NOMO-1 treated with DMSO at 0.1 percent for 48 hours (cell line): Measurements from ENCODE around the gene C1orf115.
A peak's percentile ranks its signal among the peaks of the same experiment; 100 is the strongest.
"Not testable (repeated sequence)": the region's sequence is repeated elsewhere in the genome, so short reads cannot be mapped to it uniquely, and the experiment has no call there.

Source experiments
- DNase-seq: peaks from one replicate; lab custom pipeline; 2025; ENCODE audit not compliant: unreplicated experiment; lab: John Stamatoyannopoulos, UW

The C1orf115 gene

DNA sequence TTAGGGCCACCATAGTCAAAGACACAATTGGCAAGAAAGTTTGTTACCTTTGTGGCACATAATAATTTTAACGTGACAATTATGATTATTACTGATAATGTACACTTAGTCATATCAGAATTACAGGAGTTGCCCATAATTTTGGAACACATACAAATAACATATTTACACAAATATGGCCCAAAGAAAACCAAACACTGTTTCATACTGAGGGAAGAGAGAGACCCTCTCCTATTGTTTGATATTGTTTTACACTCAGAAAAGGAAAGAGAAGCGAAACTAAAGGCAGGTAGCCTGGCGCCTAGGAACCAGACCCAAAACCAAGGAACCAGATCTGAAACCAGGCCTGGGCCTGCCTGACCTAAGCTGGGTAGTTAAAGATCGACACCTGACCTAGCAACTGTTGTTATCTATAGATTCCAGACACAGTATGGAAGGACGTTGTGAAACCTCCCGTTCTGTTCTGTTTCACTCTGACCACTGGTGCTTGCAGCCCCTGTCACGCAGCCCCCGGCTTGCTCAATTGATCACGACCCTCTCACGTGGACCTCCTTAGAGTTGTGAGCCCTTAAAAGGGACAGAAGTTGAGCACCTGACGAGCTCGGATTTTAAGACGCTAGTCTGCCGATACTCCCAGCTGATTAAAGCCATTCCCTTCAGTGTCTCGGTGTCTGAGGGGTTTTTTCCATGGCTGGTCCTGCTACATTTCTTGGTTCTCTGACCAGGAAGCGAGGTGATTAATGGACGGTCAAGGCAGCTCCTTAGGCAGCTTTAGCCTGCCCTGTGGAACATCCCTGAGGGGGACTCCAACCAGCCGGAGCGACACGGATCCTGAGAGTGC lies 27.9 kb downstream of the C1orf115 start:
- no peak for DNase-seq

DNA sequence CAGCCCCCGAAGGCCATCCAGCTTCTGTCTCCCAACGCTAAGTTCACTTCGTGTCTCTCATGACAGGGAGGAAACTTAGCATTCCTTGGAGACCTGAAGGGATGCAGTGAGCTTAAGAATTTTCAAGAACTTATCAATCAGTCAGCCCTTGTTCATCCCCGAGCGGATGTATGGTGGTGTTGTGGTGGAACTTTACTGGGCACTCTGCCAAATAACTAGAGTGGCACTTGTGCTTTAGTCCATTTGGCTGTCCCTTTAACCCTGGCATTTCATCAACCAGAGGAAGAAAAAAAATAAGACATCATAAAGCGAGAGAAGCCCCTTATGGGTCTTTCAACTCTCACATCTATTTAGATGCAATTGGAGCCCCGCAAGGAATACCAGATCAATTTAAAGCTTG lies 31.1 kb downstream of the C1orf115 start:
- not testable (repeated sequence) for DNase-seq

DNA sequence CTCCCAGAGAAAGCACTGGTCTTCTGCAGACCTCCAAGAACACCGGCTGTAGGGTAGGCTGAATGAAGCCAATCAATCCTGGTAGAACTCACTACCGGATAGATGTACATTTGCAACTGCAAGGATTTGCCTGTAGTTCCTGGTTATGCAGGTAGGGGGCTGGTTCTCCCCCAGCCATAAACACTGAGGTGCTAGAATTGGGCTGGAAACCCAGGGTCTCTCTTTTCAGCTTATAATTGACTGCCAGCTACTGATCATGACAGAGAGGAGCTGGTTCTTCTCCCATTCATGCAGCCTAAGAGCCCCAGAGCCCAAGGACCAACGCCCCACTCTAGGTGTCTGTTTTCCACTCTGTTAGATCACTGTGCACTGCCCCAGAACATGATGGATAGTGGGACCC lies 36.5 kb downstream of the C1orf115 start:
- DNase-seq, result no peak

DNA sequence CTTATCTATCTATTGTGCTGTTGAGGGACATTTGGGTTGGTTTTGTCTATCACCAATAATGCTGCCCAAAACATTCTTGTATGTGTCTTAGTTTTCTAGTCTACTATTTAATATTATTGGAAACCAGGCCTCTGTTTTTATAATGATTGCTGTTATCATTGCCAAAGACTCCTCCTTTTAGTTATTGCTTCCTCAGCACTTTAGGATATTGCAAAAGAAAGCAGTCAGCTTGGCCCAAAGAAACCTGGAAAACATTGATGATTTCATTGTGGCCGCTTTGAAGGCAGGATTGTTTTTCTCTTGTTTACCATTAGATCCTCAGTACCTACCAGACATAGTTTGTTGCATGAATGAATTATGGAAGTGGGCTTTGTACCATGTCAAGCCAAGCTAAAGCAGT lies 37.4 kb downstream of the C1orf115 start:
- DNase-seq, result no peak

DNA sequence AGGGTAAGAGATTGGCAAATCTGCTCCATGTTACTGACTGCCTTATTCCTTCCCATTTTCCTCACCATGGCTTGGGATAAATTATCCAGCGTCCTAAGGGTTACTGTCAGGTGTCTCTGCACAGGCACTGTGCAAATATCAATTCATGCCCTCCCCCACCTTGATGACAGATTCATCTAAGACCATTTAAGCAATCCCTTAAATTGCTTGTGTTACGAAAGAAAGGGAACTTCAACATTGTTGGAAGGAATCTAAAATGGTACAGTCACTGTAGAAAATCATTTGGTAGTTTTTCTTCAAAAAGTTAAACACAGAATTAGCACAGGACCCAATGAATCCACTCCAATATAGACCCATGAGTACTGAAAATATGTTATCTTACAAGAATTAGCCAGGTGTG lies 40.3 kb downstream of the C1orf115 start:
- peak; percentile 49 for DNase-seq

DNA sequence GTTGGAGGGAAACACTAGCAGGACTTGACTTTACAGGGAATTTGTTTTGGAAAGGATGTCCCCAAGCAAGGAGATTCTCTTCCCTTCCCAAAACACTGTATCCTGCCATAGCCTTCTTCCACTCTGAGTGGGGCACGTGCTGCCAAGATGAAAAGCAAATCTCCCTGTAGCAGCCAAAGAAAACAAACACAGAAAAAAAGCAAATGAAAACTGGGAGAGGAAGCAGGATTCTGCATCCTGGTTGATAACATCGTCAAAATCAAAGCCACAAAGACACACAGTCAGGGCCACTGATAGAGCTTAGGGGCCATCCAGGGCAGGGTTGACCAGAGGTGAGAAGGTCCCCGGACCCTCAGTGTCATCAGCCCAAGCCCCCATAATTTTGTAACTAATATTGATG lies 42.0 kb downstream of the C1orf115 start:
- no peak for DNase-seq

DNA sequence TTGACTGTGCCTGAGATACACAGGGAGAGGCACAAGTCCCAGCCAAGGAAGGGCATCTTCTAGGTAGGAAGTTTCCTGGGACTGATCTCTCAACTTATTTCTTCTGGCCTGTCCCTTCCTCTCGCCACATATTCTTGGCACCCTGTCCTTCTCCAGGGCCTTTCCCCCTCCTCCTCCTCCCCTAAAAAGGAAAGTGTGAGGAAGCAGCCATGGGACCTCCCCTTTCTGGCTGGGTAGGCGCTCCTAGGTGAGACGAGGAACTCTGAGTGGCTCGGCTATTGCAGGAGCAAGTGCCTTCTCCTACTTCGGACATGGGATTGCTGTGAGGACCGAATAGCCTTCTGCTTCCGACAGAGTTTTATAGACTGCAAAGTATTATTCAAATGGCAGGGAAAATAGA lies 42.5 kb downstream of the C1orf115 start:
- no peak for DNase-seq

DNA sequence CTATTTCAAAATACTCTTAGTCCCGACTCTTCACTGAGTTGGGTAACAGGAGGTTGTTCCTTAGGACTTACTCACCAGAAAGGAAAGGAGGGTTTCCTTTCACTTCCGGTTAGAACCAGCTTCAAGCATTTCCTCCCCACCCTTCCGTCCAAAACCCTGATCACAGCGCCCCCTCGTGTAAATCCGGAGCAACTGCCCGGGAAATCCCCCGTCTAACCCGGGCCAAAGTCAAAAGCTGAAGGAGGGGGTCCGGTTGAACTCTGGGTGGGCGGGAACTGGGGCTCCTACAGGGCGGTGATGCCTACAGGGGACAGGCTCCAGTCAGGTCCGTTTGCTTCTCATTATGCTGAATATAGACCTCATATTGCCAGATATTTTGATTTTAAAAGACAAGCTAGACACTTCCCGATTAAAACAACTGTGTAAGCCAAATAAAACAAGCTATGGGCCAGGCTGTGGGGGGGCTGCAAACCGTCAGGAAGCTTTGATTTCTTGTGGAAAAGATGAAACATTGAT lies 43.0 kb downstream of the C1orf115 start:
- DNase-seq, result peak; percentile 81

DNA sequence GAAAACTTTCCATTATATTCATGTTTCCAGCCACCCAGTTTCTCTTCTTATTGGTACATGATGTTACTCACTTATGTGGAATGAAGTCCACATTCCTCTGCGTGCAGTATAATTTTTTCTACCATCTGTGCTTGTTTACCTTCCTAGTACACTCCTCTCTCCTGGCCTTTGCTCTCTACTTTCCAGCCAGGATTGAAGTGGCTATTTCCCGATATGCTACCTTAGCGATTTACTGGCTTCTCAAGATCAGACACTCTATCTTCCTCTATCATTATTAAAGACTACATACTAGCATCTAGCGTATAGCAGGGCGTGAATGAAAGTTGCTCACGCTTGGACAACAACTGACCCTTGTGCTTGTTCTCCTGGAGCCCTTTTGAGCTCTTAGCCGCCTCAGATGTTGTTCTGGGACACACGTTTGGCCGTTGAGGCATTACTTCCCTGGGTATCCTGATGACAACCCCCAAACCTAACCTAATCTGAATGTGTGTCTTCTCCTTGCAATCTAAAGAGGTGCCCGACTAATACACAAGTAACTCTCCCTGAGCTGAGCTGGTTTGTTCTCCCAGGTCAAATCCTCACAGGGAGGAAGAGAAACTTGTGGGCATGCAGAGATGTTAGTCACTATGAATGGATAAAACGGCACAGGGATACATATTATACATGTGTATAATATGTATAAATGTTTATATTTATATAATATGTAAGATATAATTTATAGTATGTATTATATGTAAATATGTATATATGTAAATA lies 44.6 kb downstream of the C1orf115 start:
- no peak for DNase-seq

DNA sequence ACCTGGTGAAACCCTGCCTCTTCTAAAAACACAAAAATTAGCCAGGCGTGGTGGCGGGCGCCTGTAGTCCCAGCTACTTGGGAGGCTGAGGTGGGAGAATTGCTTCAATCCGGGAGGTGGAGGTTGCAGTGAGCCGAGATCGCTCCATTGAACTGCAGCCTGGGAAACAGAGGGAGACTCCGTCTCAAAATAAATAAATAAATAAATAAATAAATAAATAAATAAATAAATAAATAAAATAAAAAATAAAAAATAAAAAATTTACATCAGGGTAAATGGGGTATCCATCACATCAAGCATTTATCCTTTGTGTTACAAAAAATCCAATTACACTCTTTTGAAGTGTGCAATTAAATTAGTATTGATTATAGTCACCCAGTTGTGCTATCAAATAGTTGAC lies 46.1 kb downstream of the C1orf115 start:
- not testable (repeated sequence) for DNase-seq

DNA sequence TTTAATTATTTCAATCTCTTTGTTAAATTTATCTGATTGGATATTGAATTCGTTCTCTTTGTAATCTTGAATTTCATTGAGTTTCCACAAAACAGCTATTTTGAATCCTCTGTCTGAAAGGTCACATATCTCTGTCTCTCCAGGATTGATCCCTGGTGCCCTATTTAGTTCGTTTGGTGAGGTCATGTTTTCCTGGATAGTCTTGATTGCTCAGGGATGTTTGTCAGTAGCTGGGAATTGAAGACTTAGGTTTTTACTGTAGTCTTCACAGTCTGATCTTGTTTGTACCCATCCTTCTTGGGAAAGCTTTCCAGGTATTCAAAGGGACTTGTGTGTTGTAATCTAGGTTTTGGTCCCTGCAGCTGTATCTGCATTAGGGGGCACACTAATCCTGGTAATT lies 51.2 kb downstream of the C1orf115 start:
- DNase-seq, result no peak

DNA sequence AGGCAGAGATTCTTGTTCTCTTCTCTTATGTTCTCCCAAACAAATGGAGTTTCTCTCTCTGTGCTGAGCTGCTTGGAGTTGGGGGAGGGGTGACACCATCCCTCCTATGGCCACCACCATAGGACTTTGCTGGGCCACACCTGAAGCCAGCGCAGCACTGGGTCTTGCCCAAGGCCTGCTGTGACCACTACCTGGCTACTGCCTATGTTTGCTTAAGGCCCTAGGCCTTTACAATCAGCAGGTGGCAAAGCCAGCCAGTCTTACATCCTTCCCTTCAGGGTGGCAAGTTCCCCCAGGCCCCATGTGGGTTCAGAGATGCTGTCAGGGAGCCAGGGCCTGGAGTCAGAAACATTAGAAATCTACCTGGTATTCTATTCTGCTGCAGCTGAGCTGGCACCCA lies 51.7 kb downstream of the C1orf115 start:
- no peak for DNase-seq

DNA sequence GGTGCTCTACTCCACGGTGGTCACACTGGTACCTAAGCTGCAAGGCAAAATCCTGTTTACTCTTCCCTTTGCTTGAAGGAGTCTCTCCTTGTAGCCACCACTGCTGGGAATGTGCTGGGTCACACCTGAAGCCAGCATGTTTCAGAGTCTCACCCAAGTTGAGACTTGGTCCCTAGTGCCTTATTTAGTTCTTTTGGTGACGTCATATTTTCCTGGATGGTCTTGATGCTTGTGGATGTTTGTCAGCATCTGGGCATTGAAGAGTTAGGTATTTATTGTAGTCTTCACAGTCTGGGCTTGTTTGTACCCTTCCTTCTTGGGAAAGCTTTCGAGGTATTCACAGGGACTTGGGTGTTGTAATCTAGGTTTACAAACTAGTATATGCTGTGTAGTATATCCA lies 52.4 kb downstream of the C1orf115 start:
- no peak for DNase-seq

DNA sequence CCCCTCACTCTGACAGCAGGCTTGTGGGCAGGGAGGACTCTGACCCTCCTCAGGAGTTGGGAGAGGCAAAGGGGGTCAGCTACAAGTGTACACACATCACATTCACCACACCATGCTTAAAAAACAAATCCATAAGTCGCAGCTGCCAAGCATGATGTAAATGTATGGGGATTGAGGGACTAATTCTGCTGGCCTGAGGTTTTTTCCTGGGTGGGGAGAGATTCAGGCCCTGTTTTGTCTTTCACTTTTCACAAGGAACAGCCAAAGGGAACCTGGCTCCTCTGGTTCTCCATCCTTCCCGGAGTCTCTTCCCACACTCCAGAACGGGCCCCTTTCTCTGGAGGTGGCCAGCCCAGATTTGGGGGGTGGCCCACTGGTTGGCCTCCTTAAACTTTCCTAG lies 56.7 kb downstream of the C1orf115 start:
- DNase-seq, result no peak

DNA sequence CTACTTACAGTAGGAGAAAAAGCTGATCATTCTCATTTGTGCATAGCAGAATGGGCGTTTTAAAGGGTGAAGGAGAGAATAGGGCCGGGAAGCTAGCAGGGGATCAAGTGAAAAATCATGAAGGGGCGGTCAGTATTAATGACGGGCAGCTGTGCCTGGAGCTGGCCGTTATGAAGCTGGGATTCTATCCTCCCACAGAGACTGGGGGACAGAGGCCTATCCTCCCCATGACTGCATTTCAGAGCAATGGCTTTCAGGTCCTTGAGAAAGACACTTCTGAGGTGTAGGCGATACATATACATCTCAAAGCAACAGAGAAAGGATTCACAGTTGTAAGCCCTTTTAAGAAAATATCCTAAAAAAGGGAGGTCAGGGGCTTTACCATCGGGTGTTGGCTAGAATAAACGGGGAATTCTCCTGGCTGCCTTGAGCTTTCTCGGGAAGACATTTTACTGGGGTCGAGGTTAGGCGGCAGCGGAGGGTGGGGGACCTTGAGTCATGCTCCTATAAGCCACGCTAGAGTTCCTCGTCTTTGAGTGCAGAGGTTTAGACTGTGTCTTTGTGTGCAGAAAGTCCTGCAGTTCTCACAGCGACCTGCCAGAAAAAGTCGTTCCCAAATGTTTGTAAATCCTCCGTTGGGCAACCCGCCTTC lies 57.4 kb downstream of the C1orf115 start:
- DNase-seq, result no peak

DNA sequence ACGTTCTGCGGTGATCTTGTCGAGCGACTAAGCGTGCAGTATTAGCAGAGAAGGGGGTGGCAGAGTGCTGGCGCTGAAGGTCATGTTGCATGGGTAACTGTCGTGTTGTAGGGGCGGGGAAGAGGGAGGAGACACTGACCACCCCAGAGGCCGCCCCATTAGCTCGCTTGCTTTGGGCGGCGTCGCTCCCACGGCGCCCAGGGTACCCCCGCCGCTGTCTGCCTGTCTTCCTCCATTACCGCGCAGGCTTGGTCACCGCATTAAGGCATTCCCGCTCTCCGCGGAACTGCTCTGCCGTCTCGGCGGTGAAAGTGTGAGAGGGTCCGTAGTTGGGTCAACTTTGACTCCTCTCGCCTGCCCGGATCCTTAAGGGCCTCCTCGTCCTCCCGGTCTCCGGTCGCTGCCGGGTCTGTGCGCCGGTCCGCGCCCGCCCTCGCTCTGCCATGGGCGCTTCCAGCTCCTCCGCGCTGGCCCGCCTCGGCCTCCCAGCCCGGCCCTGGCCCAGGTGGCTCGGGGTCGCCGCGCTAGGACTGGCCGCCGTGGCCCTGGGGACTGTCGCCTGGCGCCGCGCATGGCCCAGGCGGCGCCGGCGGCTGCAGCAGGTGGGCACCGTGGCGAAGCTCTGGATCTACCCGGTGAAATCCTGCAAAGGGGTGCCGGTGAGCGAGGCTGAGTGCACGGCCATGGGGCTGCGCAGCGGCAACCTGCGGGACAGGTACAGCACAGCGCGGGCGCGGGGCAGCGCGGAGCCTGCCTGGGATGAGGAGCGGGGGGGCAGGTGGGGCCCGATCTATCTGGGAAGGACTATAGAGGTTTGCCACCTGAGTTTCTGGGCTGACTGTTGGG lies 58.1 kb downstream of the C1orf115 start, which contains the start of gene MTARC2:
TSS of gene MTARC2 (plus strand) at position 234 of the 846 bp plus-strand sequence. CDS start at position 444, 210 bp downstream.
- peak; percentile 86 for DNase-seq
